Measurements from ENCODE around the gene ATG9B.
A peak's percentile ranks its signal among the peaks of the same experiment; 100 is the strongest.

ATG9B gene

GRCh38 chr7:151039850-151040548 is 15.7 kb upstream of the ATG9B start:
- Histone ChIP-seq H3K9me3 (ENCODE audit: control insufficient read depth, insufficient read depth, low read depth, low read length) (no peaks in the 10 kb centered on the region), H3K36me3 (ENCODE audit: control insufficient read depth in 2 of 2, insufficient read depth in 1 of 2, low read length in 2 of 2) (peaks cover 0 to 50% of the 10 kb centered on the region in 2 experiments; a peak in 1 of 3 replicates), H3K4me3 (ENCODE audit: low read depth, low read length) (no peak overlapping the region), H3K4me1 (ENCODE audit: control insufficient read depth, insufficient read depth, low read length) (peaks cover 6% of the 10 kb centered on the region), H3K27ac (ENCODE audit: extremely low read depth, low read depth, low read length) (no peak overlapping the region; the same call in 1 of the 2 replicates)
- TF ChIP-seq TRIM28 (IDR thresholded peaks at IDR 0.05; ENCODE audit: borderline replicate concordance, low read length) (no peak), ZNF133 (tag by site-specific recombination; IDR thresholded peaks at IDR 0.05) (no peak), EGR2 (tag by site-specific recombination; IDR thresholded peaks at IDR 0.05; ENCODE audit: low read depth) (peak; percentile 21; the same call in 1 of the 2 replicates), ZBTB44 (tag by site-specific recombination; IDR thresholded peaks at IDR 0.05) (no peak), ZNF26 (tag by site-specific recombination; IDR thresholded peaks at IDR 0.05) (no peak), ATF2 (tag by site-specific recombination; IDR thresholded peaks at IDR 0.05; ENCODE audit: low read depth) (no peak), ZFHX2 (tag by site-specific recombination; conservative IDR thresholded peaks at IDR 0.05) (peak; percentile 40), ZNF664 (tag by site-specific recombination; IDR thresholded peaks at IDR 0.05) (no peak)
- ChIA-PET CTCF (interaction anchor here (0.8 to 2.9 kb wide), 4 partner anchors 12 to 72 kb away, joined by 3 to 15 read pairs (median 8); partner anchors contain the start of gene ABCB8), POLR2A (interaction anchor here (0.6 to 3.6 kb wide), 9 partner anchors 8 to 70 kb away, joined by 3 to 26 read pairs (median 5); partner anchors contain the start of genes ABCB8, ASIC3, CDK5 and FASTK)

GRCh38 chr7:151038951-151039849 is 14.9 kb upstream of the ATG9B start:
- POLR2A ChIA-PET: interaction anchor here (0.6 to 3.6 kb wide), 11 partner anchors 9 to 71 kb away, joined by 3 to 26 read pairs (median 5); partner anchors contain the start of genes ABCB8, ASIC3, CDK5 and FASTK
- Histone ChIP-seq H3K27ac (ENCODE audit: extremely low read depth, low read depth, low read length) (peak overlapping the region; percentile 13), H3K4me1 (ENCODE audit: control insufficient read depth, insufficient read depth, low read length) (peaks cover 6% of the 10 kb centered on the region), H3K36me3 (ENCODE audit: control insufficient read depth in 2 of 2, insufficient read depth in 1 of 2, low read length in 2 of 2) (peaks cover 0 to 53% of the 10 kb centered on the region in 2 experiments; a peak in 1 of 3 replicates), H3K9me3 (ENCODE audit: control insufficient read depth, insufficient read depth, low read depth, low read length) (no peaks in the 10 kb centered on the region), H3K4me3 (ENCODE audit: low read depth, low read length) (no peak overlapping the region)
- CTCF ChIA-PET: interaction anchor here (0.8 to 2.9 kb wide), 5 partner anchors 11 to 73 kb away, joined by 3 to 15 read pairs (median 4); partner anchors contain the start of gene ABCB8
- TF ChIP-seq ZBTB10 (tag by site-specific recombination; IDR thresholded peaks at IDR 0.05) (no peak), ZNF311 (tag by site-specific recombination; IDR thresholded peaks at IDR 0.05; ENCODE audit: borderline replicate concordance) (no peak), ZNF366 (tag by site-specific recombination; conservative IDR thresholded peaks at IDR 0.05) (peak; percentile 86), PRDM1 (tag by site-specific recombination; IDR thresholded peaks at IDR 0.05) (peak; percentile 34; the same call in 1 of the 2 replicates), ZNF549 (tag by site-specific recombination; IDR thresholded peaks at IDR 0.05) (no peak), SP2 (tag by site-specific recombination; IDR thresholded peaks at IDR 0.05) (peak; percentile 33; the same call in 1 of the 2 replicates), ZSCAN4 (tag by site-specific recombination; IDR thresholded peaks at IDR 0.05) (peak; percentile 68), GLIS2 (tag by site-specific recombination; IDR thresholded peaks at IDR 0.05) (peak; percentile 42; the same call in 1 of the 2 replicates), ZXDB (tag by site-specific recombination; IDR thresholded peaks at IDR 0.05) (peak; percentile 29; the same call in 1 of the 2 replicates), IKZF3 (tag by site-specific recombination; IDR thresholded peaks at IDR 0.05) (0 out of 2 replicates have a peak, but pooled peaks have one; percentile 20), ZNF629 (tag by site-specific recombination; IDR thresholded peaks at IDR 0.05) (peak; percentile 34), PATZ1 (tag by site-specific recombination; IDR thresholded peaks at IDR 0.05) (peak; percentile 87)

Data from HEK293 (cell line).